ENCODE data around the gene HOXD11. TPM values are rescaled to one million over a fixed set of nuclear protein-coding genes. Genes with fewer than 3 reads are reported as not detected.

HOXD11 gene
- total and polyA plus RNA-seq, 9 of the 15 experiments (the other 6 are each of a cell fraction or from before 2014, with no cell fraction given) = not detected

DNA sequence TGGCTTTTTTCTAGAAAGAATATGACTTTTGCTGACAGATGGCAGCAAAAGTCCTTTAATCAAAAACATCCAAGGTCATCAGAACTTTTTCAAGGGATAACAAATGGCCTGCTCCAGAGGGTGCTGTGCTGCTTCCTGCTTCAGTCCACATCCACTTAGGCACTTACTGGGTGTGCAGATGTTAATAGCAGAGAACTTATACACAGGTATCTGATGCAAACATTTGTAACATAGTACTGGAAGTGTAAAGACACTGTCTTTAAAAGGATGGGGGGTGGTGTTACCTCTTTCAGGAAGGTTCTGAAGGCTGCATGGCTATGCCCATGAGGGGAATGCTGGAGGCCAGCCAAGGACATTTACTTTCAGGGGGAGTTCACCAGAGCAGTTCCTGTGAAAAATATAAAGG lies 28.0 kb downstream of the HOXD11 start (continued):
- TF ChIP-seq RBM14 (IDR thresholded peaks at IDR 0.05; ENCODE audit: borderline replicate concordance, insufficient read depth, low read depth, low read length) = no peak
- TF ChIP-seq, protein P1, sequence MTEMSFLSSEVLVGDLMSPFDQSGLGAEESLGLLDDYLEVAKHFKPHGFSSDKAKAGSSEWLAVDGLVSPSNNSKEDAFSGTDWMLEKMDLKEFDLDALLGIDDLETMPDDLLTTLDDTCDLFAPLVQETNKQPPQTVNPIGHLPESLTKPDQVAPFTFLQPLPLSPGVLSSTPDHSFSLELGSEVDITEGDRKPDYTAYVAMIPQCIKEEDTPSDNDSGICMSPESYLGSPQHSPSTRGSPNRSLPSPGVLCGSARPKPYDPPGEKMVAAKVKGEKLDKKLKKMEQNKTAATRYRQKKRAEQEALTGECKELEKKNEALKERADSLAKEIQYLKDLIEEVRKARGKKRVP (CRISPR knock-in tag; IDR thresholded peaks at IDR 0.05) = 0 out of 2 replicates have a peak, but pooled peaks have one; percentile 18
- TF ChIP-seq HMG20B (CRISPR knock-in tag; IDR thresholded peaks at IDR 0.05) = no peak
- TF ChIP-seq CTBP1 (IDR thresholded peaks at IDR 0.05; ENCODE audit: borderline replicate concordance) = peak; percentile 62
- no peak for TF ChIP-seq CHCHD3 (CRISPR knock-in tag; IDR thresholded peaks at IDR 0.05)
- peak in 1 of 2 experiments; percentile 34; a peak in 1 of 4 replicates for TF ChIP-seq TRIM24 (IDR thresholded peaks at IDR 0.05)
- TF ChIP-seq RAD21 (CRISPR knock-in tag; conservative IDR thresholded peaks at IDR 0.05 in 1 of 2, IDR thresholded peaks at IDR 0.05 in 1 of 2) = peak; percentile 13 to 53; a peak in 2 of 4 replicates
- TF ChIP-seq, protein P2, sequence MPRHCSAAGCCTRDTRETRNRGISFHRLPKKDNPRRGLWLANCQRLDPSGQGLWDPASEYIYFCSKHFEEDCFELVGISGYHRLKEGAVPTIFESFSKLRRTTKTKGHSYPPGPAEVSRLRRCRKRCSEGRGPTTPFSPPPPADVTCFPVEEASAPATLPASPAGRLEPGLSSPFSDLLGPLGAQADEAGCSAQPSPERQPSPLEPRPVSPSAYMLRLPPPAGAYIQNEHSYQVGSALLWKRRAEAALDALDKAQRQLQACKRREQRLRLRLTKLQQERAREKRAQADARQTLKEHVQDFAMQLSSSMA (CRISPR knock-in tag; IDR thresholded peaks at IDR 0.05) = no peak
- TF ChIP-seq, protein P3, sequence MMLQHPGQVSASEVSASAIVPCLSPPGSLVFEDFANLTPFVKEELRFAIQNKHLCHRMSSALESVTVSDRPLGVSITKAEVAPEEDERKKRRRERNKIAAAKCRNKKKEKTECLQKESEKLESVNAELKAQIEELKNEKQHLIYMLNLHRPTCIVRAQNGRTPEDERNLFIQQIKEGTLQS (IDR thresholded peaks at IDR 0.05) = peak; percentile 17; the same call in 1 of the 2 replicates
- TF ChIP-seq, protein P3 (CRISPR knock-in tag; conservative IDR thresholded peaks at IDR 0.05) = no peak

All from K562 (cell line).